ENCODE measurements around the gene HSD11B2. TPM values are rescaled to one million over a fixed set of nuclear protein-coding genes. Genes with fewer than 3 reads are reported as not detected.

Gene HSD11B2
- 0.15 and 0.66 TPM in 2 replicates for total RNA-seq

GRCh38 chr16:67430977-67431774 lies at the start of gene HSD11B2:
HSD11B2 (plus strand) TSS chr16:67431121; CDS start chr16:67431249, 128 bp downstream.

GRCh38 chr16:67393111-67393787 lies 37.7 kb upstream of the HSD11B2 start, which contains the start of gene TPPP3:
TPPP3 (minus strand) TSS chr16:67393498; CDS start chr16:67391111, 2,387 bp downstream.

GRCh38 chr16:67415872-67416793 lies 14.8 kb upstream of the HSD11B2 start, which contains the start of gene ZDHHC1:
ZDHHC1 (minus strand) TSS chr16:67416477; CDS start chr16:67407775, 8,702 bp downstream.

GRCh38 chr16:67480833-67481560 lies 50.1 kb downstream of the HSD11B2 start, which contains the start of gene ATP6V0D1:
ATP6V0D1 (minus strand) TSS chr16:67481157; CDS start chr16:67481086, 71 bp downstream.

GRCh38 chr16:67483150-67483549 lies 52.2 kb downstream of the HSD11B2 start, which contains the start of gene AGRP:
AGRP (minus strand) TSS chr16:67483547; CDS start chr16:67483398, 149 bp downstream.

Other genes starting within 250 kb of the HSD11B2 start
- 20.8 and 24.9 TPM in 2 replicates for gene MATCAP1, start 247.2 kb upstream of the HSD11B2 start, total RNA-seq
- 0.17 TPM in 1 of 2 replicates, not detected in the other for gene EXOC3L1, start 241.0 kb upstream of the HSD11B2 start, total RNA-seq
- gene E2F4, start 239.0 kb upstream of the HSD11B2 start, total RNA-seq, result 51.5 and 63.2 TPM in 2 replicates
- 0.29 and 0.66 TPM in 2 replicates for gene ELMO3, start 232.0 kb upstream of the HSD11B2 start, total RNA-seq
- gene TMEM208, start 204.0 kb upstream of the HSD11B2 start, total RNA-seq, result 32.6 and 42.9 TPM in 2 replicates
- gene FHOD1, start 183.6 kb upstream of the HSD11B2 start, total RNA-seq, result 15.7 and 16.6 TPM in 2 replicates
- 1.3 and 2.3 TPM in 2 replicates for gene SLC9A5, start 182.1 kb upstream of the HSD11B2 start, total RNA-seq
- 29.2 and 55.1 TPM in 2 replicates for gene PLEKHG4, start 151.6 kb upstream of the HSD11B2 start, total RNA-seq
- 0.50 and 0.87 TPM in 2 replicates for gene KCTD19, start 104.4 kb upstream of the HSD11B2 start, total RNA-seq
- gene LRRC36, start 104.3 kb upstream of the HSD11B2 start, total RNA-seq, result 0.50 and 0.73 TPM in 2 replicates
- 1.0 and 2.2 TPM in 2 replicates for gene TPPP3, start 37.6 kb upstream of the HSD11B2 start, total RNA-seq
- gene ZDHHC1, start 14.6 kb upstream of the HSD11B2 start, total RNA-seq, result 9.9 and 10.9 TPM in 2 replicates
- 181 and 219 TPM in 2 replicates for gene ATP6V0D1, start 50.0 kb downstream of the HSD11B2 start, total RNA-seq
- gene AGRP, start 52.4 kb downstream of the HSD11B2 start, total RNA-seq, result not detected in 2 replicates
- gene RIPOR1, start 97.7 kb downstream of the HSD11B2 start, total RNA-seq, result 39.4 and 47.1 TPM in 2 replicates
- 17.7 and 27.5 TPM in 2 replicates for gene CTCF, start 131.4 kb downstream of the HSD11B2 start, total RNA-seq
- under 0.01 and 0.29 TPM in 2 replicates for gene CARMIL2, start 214.0 kb downstream of the HSD11B2 start, total RNA-seq
- gene ACD, start 229.1 kb downstream of the HSD11B2 start, total RNA-seq, result 15.4 and 16.7 TPM in 2 replicates
- 0.44 and 2.5 TPM in 2 replicates for gene PARD6A, start 229.8 kb downstream of the HSD11B2 start, total RNA-seq
- 18.2 and 21.8 TPM in 2 replicates for gene ENKD1, start 235.6 kb downstream of the HSD11B2 start, total RNA-seq
- gene C16orf86, start 235.7 kb downstream of the HSD11B2 start, total RNA-seq, result 9.6 and 13.7 TPM in 2 replicates